K562 (cell line): Measurements from ENCODE around the gene TUBG2. TPM values are rescaled to one million over a fixed set of nuclear protein-coding genes. Genes with fewer than 3 reads are reported as not detected.

Experiments
- ATF6 ChIP-seq: sonication (generic); formaldehyde crosslinking; IDR thresholded peaks from 2 replicates; pipeline ENCODE4 v1.4.0; 2020; ENCODE audit warnings: mild to moderate bottlenecking, missing genetic modification reagents
- FOS ChIP-seq: IDR thresholded peaks from 3 replicates; pipeline ENCODE4 v1.6.1; 2011; ENCODE audit not compliant: insufficient read length; ENCODE audit errors: extremely low read depth
- FOXA1 ChIP-seq: fragments of 450-650 bp; IDR thresholded peaks from 2 replicates; pipeline ENCODE4 v1.6.1; 2016; ENCODE audit warnings: mild to moderate bottlenecking, borderline replicate concordance
- GATAD2A ChIP-seq: fragments of 450-650 bp; IDR thresholded peaks from 2 replicates; pipeline ENCODE4 v1.6.1; 2017
- KDM4B ChIP-seq, 2 experiments: fragments of 450-650 bp in 1 of 2; sonication (generic) in 1 of 2; IDR thresholded peaks; 2 replicates each; pipeline ENCODE4 v1.6.1; 2016 to 2017; ENCODE audit warnings: borderline replicate concordance in 2 of 2, antibody characterized with exemption in 1 of 2, low read depth in 1 of 2, mild to moderate bottlenecking in 1 of 2
- KLF10 ChIP-seq: fragments of 250-450 bp; sonication (Bioruptor Pico); IDR thresholded peaks from 2 replicates; pipeline ENCODE4 v1.6.1; 2021; ENCODE audit warnings: matching md5 sums
- LCOR ChIP-seq: sonication (generic); formaldehyde crosslinking; IDR thresholded peaks from 2 replicates; pipeline ENCODE4 v1.8.0; 2022; ENCODE audit warnings: mild to moderate bottlenecking, missing genetic modification reagents
- NEUROD1 ChIP-seq: fragments of 150-350 bp; IDR thresholded peaks from 2 replicates; pipeline ENCODE4 v1.6.1; 2014; ENCODE audit warnings: borderline replicate concordance, low read length, low read depth; ENCODE audit not compliant: partially characterized antibody
- PATZ1 ChIP-seq: fragments of 250-450 bp; sonication (Bioruptor Pico); IDR thresholded peaks from 2 replicates; pipeline ENCODE4 v1.5.0; 2020; ENCODE audit warnings: mild to moderate bottlenecking, borderline replicate concordance
- SMARCB1 ChIP-seq: IDR thresholded peaks from 2 replicates; pipeline ENCODE4 v1.6.1; 2011; ENCODE audit warnings: improper control_type of control experiment, low read depth; ENCODE audit not compliant: insufficient read length
- TEAD4 ChIP-seq, 2 experiments: sonication (generic) in 1 of 2; formaldehyde crosslinking in 1 of 2; IDR thresholded peaks; 2 replicates each; pipeline versions ENCODE4 v1.6.1 to v1.8.0; 2012 to 2022; ENCODE audit warnings: borderline replicate concordance in 1 of 2, inconsistent platforms in 1 of 2, low read length in 1 of 2, mild to moderate bottlenecking in 1 of 2, missing genetic modification reagents in 1 of 2
- TOE1 ChIP-seq, 2 experiments: fragments of 450-650 bp in 1 of 2; sonication (generic) in 1 of 2; formaldehyde crosslinking in 1 of 2; IDR thresholded peaks; 2 replicates each; pipeline versions ENCODE4 v1.7.1 to v1.8.0; 2016 to 2022; ENCODE audit warnings: borderline replicate concordance in 2 of 2, mild to moderate bottlenecking in 2 of 2, antibody characterized with exemption in 1 of 2, inconsistent platforms in 1 of 2, low read depth in 1 of 2, missing genetic modification reagents in 1 of 2, moderate library complexity in 1 of 2
- TSC22D4 ChIP-seq: fragments of 450-650 bp; IDR thresholded peaks from 2 replicates; pipeline ENCODE4 v1.6.1; 2016; ENCODE audit warnings: missing genetic modification characterization, missing biosample characterization, control low read depth
- USF1 ChIP-seq: sonication (generic); formaldehyde crosslinking; IDR thresholded peaks from 2 replicates; pipeline ENCODE4 v1.9.0; 2022; ENCODE audit warnings: mild to moderate bottlenecking, missing genetic modification reagents
- YY1 ChIP-seq, 3 experiments: IDR thresholded peaks; 2 replicates each; pipeline ENCODE4 v1.6.1; 2011; ENCODE audit warnings: low read length in 2 of 3, mild to moderate bottlenecking in 2 of 3, moderate library complexity in 2 of 3, borderline replicate concordance in 1 of 3, control low read depth in 1 of 3, low read depth in 1 of 3; ENCODE audit not compliant: insufficient read depth in 3 of 3, insufficient replicate concordance in 2 of 3, control insufficient read depth in 1 of 3, insufficient read length in 1 of 3; ENCODE audit errors: extremely low read depth in 1 of 3
- ZEB2 ChIP-seq: fragments of 450-650 bp; IDR thresholded peaks from 2 replicates; pipeline ENCODE4 v1.6.1; 2016
- ZKSCAN1 ChIP-seq: fragments of 150-350 bp; IDR thresholded peaks from 2 replicates; pipeline ENCODE4 v1.6.1; 2016; ENCODE audit warnings: low read depth, low read length
- ZNF316 ChIP-seq: fragments of 450-650 bp; IDR thresholded peaks from 2 replicates; pipeline ENCODE4 v1.6.1; 2016
- ZNF384 ChIP-seq: IDR thresholded peaks from 2 replicates; pipeline ENCODE4 v1.6.1; 2012; ENCODE audit warnings: low read depth, low read length, improper control_type of control experiment
- ZNF561 ChIP-seq: fragments of 450-650 bp; formaldehyde crosslinking; conservative IDR thresholded peaks from 2 replicates; pipeline ENCODE4 v1.4.0; 2020; ENCODE audit warnings: mild to moderate bottlenecking, moderate library complexity
- polyA plus RNA-seq, 8 experiments: library from polyadenylated mRNA; depleted of rRNA in 4 of 8; stranded (reverse) in 5 of 8; unstranded in 3 of 8; fragments of >200 nt; fragmentation: Nextera tagmentation in 2 of 8; fragmentation: Illumina TruSeq in 1 of 8; extraction: Ambion mirVana in 2 of 8; extraction: Trizol in 1 of 8; gene quantifications; 2 replicates each; pipeline versions ENCODE4 v1.2.1 to v1.2.3, GENCODE V29; 2011 to 2014; ENCODE audit warnings: inconsistent platforms in 1 of 8, missing spikeins in 1 of 8
- total RNA-seq, 7 experiments: library from RNA; depleted of rRNA in 6 of 7; stranded (reverse); fragments of >200 nt in 6 of 7; fragmentation: Illumina TruSeq in 2 of 7; extraction: Trizol in 2 of 7; gene quantifications; 2 replicates each; pipeline versions ENCODE4 v1.2.1 to v1.2.3, GENCODE V29; 2011 to 2021; ENCODE audit warnings: low replicate concordance in 1 of 7
- TF ChIP-seq, protein P1 (sequence below): fragments of 250-450 bp; sonication (Bioruptor Pico); IDR thresholded peaks from 2 replicates; pipeline ENCODE4 v1.4.0; 2020

Gene TUBG2
- total and polyA plus RNA-seq, 9 of the 15 experiments (the other 6 are each of a cell fraction or from before 2014, with no cell fraction given), result 0.09 to 0.80 (median 0.24) TPM; not detected in 2

- TF ChIP-seq NEUROD1 (peak; percentile 97), USF1 (CRISPR knock-in tag) (no peak), FOS (peak; percentile 16), PATZ1 (0 out of 2 replicates have a peak, but pooled peaks have one; percentile 23), KLF10 (CRISPR knock-in tag) (no peak), TEAD4 (IDR thresholded peaks at IDR 0.05; ENCODE audit: low read length) (peak; percentile 100), TEAD4 (CRISPR knock-in tag; IDR thresholded peaks at IDR 0.05; ENCODE audit: borderline replicate concordance) (no peak), ZNF316 (0 out of 2 replicates have a peak, but pooled peaks have one; percentile 9), ZEB2 (peak; percentile 86), SMARCB1 (peak; percentile 60), ZKSCAN1 (peak; percentile 87), ATF6 (CRISPR knock-in tag) (no peak), FOXA1 (no peak), ZNF384 (peak; percentile 27), YY1 (IDR thresholded peaks at IDR 0.05; ENCODE audit: borderline replicate concordance in 1 of 3, control insufficient read depth in 1 of 3, extremely low read depth in 1 of 3, insufficient read depth in 3 of 3, insufficient read length in 1 of 3, insufficient replicate concordance in 2 of 3, low read depth in 1 of 3, low read length in 2 of 3) (peak in 2 of 3 experiments; percentile 62 to 90), TOE1 (IDR thresholded peaks at IDR 0.05; ENCODE audit: borderline replicate concordance) (peak; percentile 76; the same call in 1 of the 2 replicates), TOE1 (CRISPR knock-in tag; IDR thresholded peaks at IDR 0.05; ENCODE audit: borderline replicate concordance, low read depth) (no peak), GATAD2A (peak; percentile 97), KDM4B (IDR thresholded peaks at IDR 0.05; ENCODE audit: borderline replicate concordance in 2 of 2, low read depth in 1 of 2) (peak in 1 of 2 experiments; percentile 95; a peak in 2 of 4 replicates), TSC22D4 (tag) (no peak), ZNF561 (CRISPR knock-in tag) (no peak), LCOR (CRISPR knock-in tag) (0 out of 2 replicates have a peak, but pooled peaks have one; percentile 76)
- TF ChIP-seq, protein P1, sequence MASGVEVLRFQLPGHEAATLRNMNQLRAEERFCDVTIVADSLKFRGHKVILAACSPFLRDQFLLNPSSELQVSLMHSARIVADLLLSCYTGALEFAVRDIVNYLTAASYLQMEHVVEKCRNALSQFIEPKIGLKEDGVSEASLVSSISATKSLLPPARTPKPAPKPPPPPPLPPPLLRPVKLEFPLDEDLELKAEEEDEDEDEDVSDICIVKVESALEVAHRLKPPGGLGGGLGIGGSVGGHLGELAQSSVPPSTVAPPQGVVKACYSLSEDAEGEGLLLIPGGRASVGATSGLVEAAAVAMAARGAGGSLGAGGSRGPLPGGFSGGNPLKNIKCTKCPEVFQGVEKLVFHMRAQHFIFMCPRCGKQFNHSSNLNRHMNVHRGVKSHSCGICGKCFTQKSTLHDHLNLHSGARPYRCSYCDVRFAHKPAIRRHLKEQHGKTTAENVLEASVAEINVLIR, result peak; percentile 54; the same call in 1 of the 2 replicates
Observed at GRCh38 chr17:42698736-42699414, 39.8 kb downstream of the TUBG2 start (continued).
